H1 (cell line): ENCODE results near the gene DHRS3.
"Not testable (repeated sequence)": the region's sequence is repeated elsewhere in the genome, so short reads cannot be mapped to it uniquely, and the experiment has no call there.

Experiments used
- ATF2 ChIP-seq: IDR thresholded peaks from 2 replicates; pipeline ENCODE4 v1.6.1; 2012; ENCODE audit warnings: low read length, inconsistent platforms
- CBX5 ChIP-seq: fragments of 300-800, 300-1000 bp; sonication (generic); IDR thresholded peaks from 2 replicates; pipeline ENCODE4 v1.7.1; 2016; ENCODE audit warnings: antibody characterized with exemption, low read length, low read depth
- CTCF ChIP-seq, 3 experiments: IDR thresholded peaks; 1 replicate in 2 of 3; 2 replicates in 1 of 3; pipeline versions ENCODE4 v1.5.1 to v1.6.1; 2011; ENCODE audit warnings: low read length in 3 of 3, mild to moderate bottlenecking in 3 of 3, inconsistent platforms in 2 of 3, low read depth in 1 of 3, moderate library complexity in 1 of 3; ENCODE audit not compliant: insufficient read depth in 1 of 3; ENCODE audit errors: control extremely low read depth in 1 of 3
- GABPA ChIP-seq: IDR thresholded peaks from 2 replicates; pipeline ENCODE4 v1.6.1; 2011; ENCODE audit warnings: mild to moderate bottlenecking, low read length, moderate library complexity, borderline replicate concordance; ENCODE audit not compliant: insufficient read depth
- KDM4A ChIP-seq: IDR thresholded peaks from one replicate; pipeline ENCODE4 v1.7.1; 2012; ENCODE audit warnings: low read depth, mild to moderate bottlenecking, moderate library complexity, low read length, inconsistent platforms; ENCODE audit not compliant: severe bottlenecking
- SIN3A ChIP-seq, 2 experiments: IDR thresholded peaks in 1 of 2; conservative IDR thresholded peaks in 1 of 2; 2 replicates each; pipeline ENCODE4 v1.6.1; 2011 to 2012; ENCODE audit warnings: low read length in 2 of 2, improper control_type of control experiment in 1 of 2, low read depth in 1 of 2, mild to moderate bottlenecking in 1 of 2
- SRF ChIP-seq: IDR thresholded peaks from 2 replicates; pipeline ENCODE4 v1.6.1; 2011; ENCODE audit warnings: mild to moderate bottlenecking, low read depth, low read length, moderate library complexity
- TAF1 ChIP-seq: IDR thresholded peaks from 2 replicates; pipeline ENCODE4 v1.6.1; 2011; ENCODE audit warnings: mild to moderate bottlenecking, low read depth, low read length
- ZNF274 ChIP-seq: IDR thresholded peaks from 2 replicates; pipeline ENCODE4 v1.7.0; 2012; ENCODE audit warnings: low read length, borderline replicate concordance; ENCODE audit errors: extremely low read depth

GRCh38 chr1:12657885-12658512 lies 40.0 kb upstream of the DHRS3 start:
- TF ChIP-seq CTCF (IDR thresholded peaks at IDR 0.05; ENCODE audit: control extremely low read depth in 1 of 3, insufficient read depth in 1 of 3, low read depth in 1 of 3, low read length in 3 of 3); TAF1; ZNF274; KDM4A; SRF; CBX5; ATF2; GABPA; SIN3A (conservative IDR thresholded peaks at IDR 0.05 in 1 of 2, IDR thresholded peaks at IDR 0.05 in 1 of 2; ENCODE audit: low read depth in 1 of 2, low read length in 2 of 2): not testable (repeated sequence)
